Loucy (cell line): ENCODE data around the gene CCDC86.

Experiments used
- H2AFZ ChIP-seq: fragments of 200-600 bp; sonication (generic); 2 replicates; pipeline ENCODE4 v1.6.0; 2016; ENCODE audit warnings: antibody characterized with exemption, mild to moderate bottlenecking, low read length, moderate library complexity
- H3F3A ChIP-seq: fragments of 200-600 bp; 2 replicates; pipeline ENCODE4 v1.6.0; 2016; ENCODE audit warnings: antibody characterized with exemption, low read depth, mild to moderate bottlenecking
- H3K27me3 ChIP-seq: fragments of 200-600 bp; sonication (generic); 2 replicates; pipeline ENCODE4 v1.6.1; 2014; ENCODE audit warnings: low read length, mild to moderate bottlenecking; ENCODE audit not compliant: insufficient read depth, poor library complexity, severe bottlenecking
- H3K36me3 ChIP-seq: fragments of 200-600 bp; sonication (generic); 2 replicates; pipeline ENCODE4 v1.6.1; 2016; ENCODE audit warnings: low read length; ENCODE audit not compliant: insufficient read depth
- H3K4me1 ChIP-seq: fragments of 200-600 bp; sonication (generic); 2 replicates; pipeline ENCODE4 v1.5.1; 2014; ENCODE audit warnings: low read length, mild to moderate bottlenecking; ENCODE audit not compliant: insufficient read depth, poor library complexity, severe bottlenecking
- H3K4me2 ChIP-seq: fragments of 200-600 bp; sonication (generic); 2 replicates; pipeline ENCODE4 v1.6.0; 2014; ENCODE audit warnings: antibody characterized with exemption, low read length, low read depth, mild to moderate bottlenecking; ENCODE audit not compliant: poor library complexity, severe bottlenecking
- H3K4me3 ChIP-seq: fragments of 200-600 bp; sonication (generic); 2 replicates; pipeline ENCODE4 v1.5.1; 2014; ENCODE audit warnings: low read length, mild to moderate bottlenecking, mixed read lengths; ENCODE audit not compliant: poor library complexity, severe bottlenecking
- H3K79me2 ChIP-seq: fragments of 200-600 bp; sonication (generic); 2 replicates; pipeline ENCODE4 v1.6.1; 2014; ENCODE audit warnings: low read length; ENCODE audit not compliant: insufficient read depth
- H3K9ac ChIP-seq: fragments of 200-600 bp; sonication (generic); 2 replicates; pipeline ENCODE4 v1.6.0; 2014; ENCODE audit warnings: mild to moderate bottlenecking, low read depth, low read length, moderate library complexity; ENCODE audit not compliant: poor library complexity, severe bottlenecking
- H3K9me2 ChIP-seq: fragments of 200-600 bp; sonication (generic); replicated peaks from 2 replicates; pipeline ENCODE4 v1.6.1; 2016; ENCODE audit warnings: low read depth, low read length, mixed read lengths
- H3K9me3 ChIP-seq: fragments of 200-600 bp; sonication (generic); 2 replicates; pipeline ENCODE4 v1.6.1; 2014; ENCODE audit warnings: mild to moderate bottlenecking, antibody characterized with exemption, low read length, low read depth; ENCODE audit not compliant: insufficient read depth
- H4K20me1 ChIP-seq: fragments of 200-600 bp; sonication (generic); 2 replicates; pipeline ENCODE4 v1.6.0; 2014; ENCODE audit warnings: antibody characterized with exemption, low read length, mild to moderate bottlenecking; ENCODE audit not compliant: insufficient read depth, poor library complexity, severe bottlenecking
- EZH2phosphoT487 ChIP-seq: fragments of 200-600 bp; IDR thresholded peaks from 2 replicates; pipeline ENCODE4 v1.6.1; 2018; ENCODE audit warnings: antibody characterized with exemption, mild to moderate bottlenecking, moderate library complexity, borderline replicate concordance
- TF ChIP-seq, protein P1 (sequence below): fragments of 200-600 bp; sonication (generic); conservative IDR thresholded peaks from 2 replicates; pipeline ENCODE4 v1.5.1; 2014; ENCODE audit warnings: mild to moderate bottlenecking, antibody characterized with exemption, low read length

CCDC86 gene

DNA sequence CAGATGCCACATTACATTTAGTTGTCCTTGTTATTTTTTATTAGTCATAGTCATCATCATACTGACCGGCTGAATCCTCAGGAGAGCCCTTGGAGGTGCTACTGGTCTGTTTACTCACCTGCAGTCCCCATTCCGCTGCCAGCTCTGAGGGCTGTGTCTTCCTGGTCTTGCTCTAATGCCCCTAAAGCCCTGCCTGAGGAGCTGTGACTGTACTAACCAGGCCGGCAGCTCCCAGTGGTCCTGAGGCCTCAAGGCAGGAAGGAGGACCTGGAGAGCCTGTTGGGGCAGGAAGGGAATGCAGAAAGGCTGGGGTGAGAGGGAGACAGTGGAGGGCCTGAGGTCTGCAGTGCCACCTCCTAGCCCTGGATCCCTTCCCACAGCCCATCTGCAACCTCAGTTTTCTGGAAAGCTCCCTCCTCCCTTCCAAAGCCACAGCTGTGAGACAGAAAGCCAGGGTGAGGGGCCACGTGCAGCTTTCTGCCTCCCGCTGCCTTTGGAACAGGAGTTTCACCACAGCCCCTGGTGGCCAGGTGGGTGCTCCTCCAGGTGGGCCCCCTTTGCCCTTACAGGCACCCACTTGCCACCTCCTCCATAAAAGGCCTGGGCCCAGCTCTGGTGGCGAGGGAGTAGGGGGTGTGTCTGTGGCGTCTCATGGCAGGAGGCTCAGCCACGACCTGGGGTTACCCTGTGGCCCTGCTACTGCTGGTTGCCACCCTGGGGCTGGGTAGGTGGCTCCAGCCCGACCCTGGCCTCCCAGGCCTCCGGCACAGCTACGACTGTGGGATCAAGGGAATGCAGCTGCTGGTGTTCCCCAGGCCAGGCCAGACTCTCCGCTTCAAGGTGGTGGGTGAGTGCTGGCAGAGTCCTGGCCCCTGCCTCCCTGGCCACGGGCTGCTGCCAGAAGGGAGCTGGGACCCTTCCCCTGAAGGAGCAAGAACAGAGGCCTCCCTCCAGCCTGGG lies 25.3 kb downstream of the CCDC86 start, which contains the start of gene ZP1:
ZP1 (plus strand) TSS at position 632 of the 960 bp plus-strand sequence; CDS start at position 652, 20 bp downstream.
- peak within 1 kb of the TSS; percentile 52 for H3K4me2 ChIP-seq
- no peak within 1 kb of the TSS for H2AFZ ChIP-seq
- no peaks in the 10 kb centered on the region for H3K27me3 ChIP-seq
- peak within 1 kb of the TSS; percentile 30 for H3K9ac ChIP-seq
- H4K20me1 ChIP-seq, result no peaks in the 10 kb centered on the region
- no peaks in the 10 kb centered on the region for H3K79me2 ChIP-seq
- no peaks in the 10 kb centered on the region for H3K36me3 ChIP-seq
- no peak for TF ChIP-seq EZH2phosphoT487
- TF ChIP-seq, protein P1, sequence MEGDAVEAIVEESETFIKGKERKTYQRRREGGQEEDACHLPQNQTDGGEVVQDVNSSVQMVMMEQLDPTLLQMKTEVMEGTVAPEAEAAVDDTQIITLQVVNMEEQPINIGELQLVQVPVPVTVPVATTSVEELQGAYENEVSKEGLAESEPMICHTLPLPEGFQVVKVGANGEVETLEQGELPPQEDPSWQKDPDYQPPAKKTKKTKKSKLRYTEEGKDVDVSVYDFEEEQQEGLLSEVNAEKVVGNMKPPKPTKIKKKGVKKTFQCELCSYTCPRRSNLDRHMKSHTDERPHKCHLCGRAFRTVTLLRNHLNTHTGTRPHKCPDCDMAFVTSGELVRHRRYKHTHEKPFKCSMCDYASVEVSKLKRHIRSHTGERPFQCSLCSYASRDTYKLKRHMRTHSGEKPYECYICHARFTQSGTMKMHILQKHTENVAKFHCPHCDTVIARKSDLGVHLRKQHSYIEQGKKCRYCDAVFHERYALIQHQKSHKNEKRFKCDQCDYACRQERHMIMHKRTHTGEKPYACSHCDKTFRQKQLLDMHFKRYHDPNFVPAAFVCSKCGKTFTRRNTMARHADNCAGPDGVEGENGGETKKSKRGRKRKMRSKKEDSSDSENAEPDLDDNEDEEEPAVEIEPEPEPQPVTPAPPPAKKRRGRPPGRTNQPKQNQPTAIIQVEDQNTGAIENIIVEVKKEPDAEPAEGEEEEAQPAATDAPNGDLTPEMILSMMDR, result no peak
- no peaks in the 10 kb centered on the region for H3K9me2 ChIP-seq
- peaks cover 7% of the 10 kb centered on the region; the same call in 1 of the 2 replicates for H3F3A ChIP-seq
- no peaks in the 10 kb centered on the region for H3K9me3 ChIP-seq
- H3K4me1 ChIP-seq, result peaks cover 72% of the 10 kb centered on the region
- no peak within 1 kb of the TSS for H3K4me3 ChIP-seq

GRCh38 chr11:60867871-60868681 lies 26.2 kb downstream of the CCDC86 start:
- TF ChIP-seq EZH2phosphoT487, result no peak
- TF ChIP-seq, protein P1, result no peak
- Histone ChIP-seq H3K27me3 (no peaks in the 10 kb centered on the region), H3K36me3 (no peaks in the 10 kb centered on the region), H2AFZ (no peak overlapping the region), H3K4me2 (peak overlapping the region; percentile 52), H3K9ac (peak overlapping the region; percentile 30), H3K79me2 (no peaks in the 10 kb centered on the region), H4K20me1 (no peaks in the 10 kb centered on the region), H3K4me1 (peaks cover 81% of the 10 kb centered on the region), H3K4me3 (no peak overlapping the region), H3F3A (peaks cover 7% of the 10 kb centered on the region; the same call in 1 of the 2 replicates), H3K9me3 (no peaks in the 10 kb centered on the region), H3K9me2 (no peaks in the 10 kb centered on the region)

- Histone ChIP-seq H3K36me3 (no peaks in the 10 kb centered on the region), H3K79me2 (no peaks in the 10 kb centered on the region), H3K9me2 (no peaks in the 10 kb centered on the region), H2AFZ (no peak overlapping the region), H4K20me1 (no peaks in the 10 kb centered on the region), H3K9ac (peak overlapping the region; percentile 30), H3K9me3 (no peaks in the 10 kb centered on the region), H3K27me3 (no peaks in the 10 kb centered on the region), H3K4me2 (peak overlapping the region; percentile 52), H3K4me1 (peaks cover 86% of the 10 kb centered on the region), H3K4me3 (no peak overlapping the region), H3F3A (peaks cover 7% of the 10 kb centered on the region; the same call in 1 of the 2 replicates)
- TF ChIP-seq EZH2phosphoT487, result no peak
- TF ChIP-seq, protein P1, result no peak
These were observed 27.0 kb downstream of the CCDC86 start for GRCh38 chr11:60868682-60869450.
